HG03039 (cell line): ENCODE data around the gene POLR3K.

Experiments used
- ATAC-seq: cut with Tn5 transposase; IDR thresholded peaks from one replicate; pipeline ENCODE4 v1.9.1; 2021; ENCODE audit warnings: mild to moderate bottlenecking, moderate library complexity; ENCODE audit not compliant: unreplicated experiment

The POLR3K gene

DNA sequence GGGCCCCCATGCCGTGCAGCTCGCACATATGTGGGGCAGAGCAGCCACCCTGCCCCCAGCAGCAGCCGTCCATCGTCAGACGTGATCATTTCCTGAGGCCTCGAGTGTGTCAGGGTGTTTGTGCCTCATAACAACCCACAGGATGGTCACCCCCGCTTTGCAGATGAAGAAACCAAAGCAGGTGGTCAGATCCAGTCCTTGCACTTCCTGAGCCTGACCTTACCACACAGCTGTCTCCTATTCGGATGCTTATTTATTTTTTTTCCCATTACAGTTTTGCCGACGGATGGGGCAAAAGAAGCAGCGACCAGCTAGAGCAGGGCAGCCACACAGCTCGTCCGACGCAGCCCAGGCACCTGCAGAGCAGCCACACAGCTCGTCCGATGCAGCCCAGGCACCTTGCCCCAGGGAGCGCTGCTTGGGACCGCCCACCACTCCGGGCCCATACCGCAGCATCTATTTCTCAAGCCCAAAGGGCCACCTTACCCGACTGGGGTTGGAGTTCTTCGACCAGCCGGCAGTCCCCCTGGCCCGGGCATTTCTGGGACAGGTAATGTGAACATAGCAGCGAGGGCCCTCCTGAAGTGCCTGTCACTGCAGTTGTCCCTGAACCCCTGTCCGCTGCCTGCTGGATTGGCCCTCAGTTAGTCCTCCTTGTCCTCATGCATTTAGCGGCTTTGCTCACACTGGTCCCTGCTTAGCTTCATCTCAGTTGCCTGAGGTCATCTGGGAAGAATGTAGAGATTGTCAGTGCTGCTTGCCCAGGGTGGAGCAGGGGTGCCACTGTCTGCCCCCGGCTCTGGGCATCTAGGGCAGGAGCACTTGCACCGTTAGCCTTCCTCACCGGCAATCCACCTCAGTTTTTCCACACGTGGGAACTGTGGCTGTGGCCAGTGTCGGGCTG, 26.0 kb upstream of the POLR3K start:
- no peak for ATAC-seq

DNA sequence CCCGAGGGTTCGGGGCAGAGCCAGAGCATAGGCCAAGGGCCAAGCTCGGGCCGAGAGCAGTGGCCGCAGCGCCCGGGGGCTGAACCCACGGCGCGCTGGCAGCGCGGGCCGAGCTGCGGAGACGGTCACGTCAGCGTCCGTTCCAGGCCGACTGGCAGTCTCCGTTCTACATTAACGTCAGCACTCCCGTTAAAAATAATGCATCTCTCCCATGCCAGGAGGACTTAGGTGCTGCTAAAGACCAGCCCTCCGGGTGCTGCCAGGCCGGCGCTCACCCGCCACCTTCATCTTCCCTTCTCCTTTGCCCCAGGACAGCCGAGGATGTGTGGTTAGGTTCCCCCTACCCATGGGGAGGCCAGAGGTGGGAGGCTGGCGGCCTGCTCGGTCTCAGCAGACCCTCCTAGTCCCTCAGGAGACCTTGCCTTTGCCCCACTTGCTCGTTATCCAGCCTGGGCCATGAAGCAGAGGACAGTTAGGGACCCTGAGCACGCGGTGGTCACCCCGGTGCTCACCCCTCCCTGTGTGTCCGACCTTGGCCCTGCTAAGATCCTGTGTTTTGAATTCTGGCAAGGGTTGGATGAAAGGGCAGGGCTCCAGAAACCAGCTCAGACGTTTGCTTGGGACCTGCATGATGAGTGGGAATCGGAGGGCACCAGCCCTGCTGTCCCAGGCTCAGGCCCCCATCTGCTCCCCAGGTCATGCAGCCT, 25.2 kb upstream of the POLR3K start:
- ATAC-seq: peak; percentile 15

- ATAC-seq: peak; percentile 54
Observed at GRCh38 chr16:77807-78443, 24.5 kb upstream of the POLR3K start, which contains the start of gene MPG. Gene MPG (plus strand): TSS chr16:78225. CDS start chr16:78310, 85 bp downstream.

GRCh38 chr16:77273-77806, 23.9 kb upstream of the POLR3K start:
- ATAC-seq: peak; percentile 19

DNA sequence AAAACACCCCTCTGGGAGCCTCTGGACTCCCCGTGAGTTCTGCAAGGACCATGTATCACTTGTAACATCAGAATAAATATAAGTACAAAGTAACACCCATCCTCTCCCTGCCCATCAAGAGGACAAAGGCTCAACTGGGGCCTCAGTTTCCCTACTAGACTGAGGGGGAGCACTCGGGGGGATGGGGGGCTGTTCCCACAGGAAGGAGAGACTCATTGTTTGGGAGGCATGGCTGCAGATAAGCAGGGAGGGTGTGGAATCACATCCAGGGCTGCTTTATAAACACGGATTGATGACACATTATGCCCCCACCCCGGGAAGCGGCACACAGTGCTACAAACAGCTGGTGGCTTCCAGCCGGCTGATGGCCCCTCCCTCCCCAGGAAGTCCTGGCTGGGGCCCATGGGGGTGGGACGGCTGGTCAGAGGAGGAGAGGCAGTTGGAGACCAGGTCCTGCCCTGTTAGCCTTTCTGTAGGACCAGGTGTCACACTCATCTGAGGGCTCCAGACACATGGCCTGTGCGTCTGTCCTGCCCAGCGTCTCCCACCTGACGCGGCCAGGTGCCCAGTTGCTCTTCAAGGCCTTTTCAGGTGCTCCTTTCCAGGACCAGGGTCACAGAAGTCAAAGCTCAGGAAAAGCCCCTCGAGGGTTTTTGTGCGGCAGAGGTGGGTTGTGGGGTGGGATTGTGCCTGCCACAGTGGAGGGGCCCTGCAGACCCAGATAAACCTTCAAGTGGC, 23.3 kb upstream of the POLR3K start:
- no peak for ATAC-seq

- no peak for ATAC-seq
Observed at GRCh38 chr16:75580-76501, 22.4 kb upstream of the POLR3K start.

GRCh38 chr16:74747-75334, 21.4 kb upstream of the POLR3K start:
- no peak for ATAC-seq

DNA sequence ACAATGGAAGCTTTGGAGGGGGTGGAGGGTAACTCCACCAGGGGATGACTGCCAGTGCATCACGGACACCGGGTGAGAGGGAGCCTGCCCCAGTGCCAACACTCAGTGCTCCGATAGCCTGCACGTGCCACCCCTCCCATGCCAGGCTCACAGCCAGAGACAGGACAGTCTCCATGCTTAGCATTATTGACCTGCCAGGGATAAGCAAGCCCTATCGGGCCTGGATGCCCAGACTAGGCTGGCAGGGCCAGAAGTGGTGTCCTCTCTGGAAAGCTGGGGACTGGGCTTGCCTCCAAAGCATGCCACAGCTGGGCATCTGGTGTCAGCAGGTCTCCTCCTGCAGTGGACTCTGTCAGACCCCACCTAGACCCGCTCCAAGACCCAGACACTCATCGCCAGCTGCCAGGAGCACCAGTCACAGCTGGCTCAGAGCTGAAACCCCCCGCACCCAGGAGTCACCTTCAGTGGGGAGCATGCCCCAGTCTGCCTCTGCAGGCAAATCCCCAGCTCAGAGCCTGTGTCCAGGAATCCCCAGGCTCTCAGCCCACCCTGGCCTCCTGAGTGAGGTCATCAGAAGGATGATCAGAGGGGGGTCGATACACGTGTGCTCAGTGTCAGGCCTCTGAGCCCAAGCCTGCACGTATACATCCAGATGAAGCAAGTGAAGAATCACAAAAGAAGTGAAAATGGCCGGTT, 20.8 kb upstream of the POLR3K start:
- ATAC-seq: no peak

- no peak for ATAC-seq
Observed at GRCh38 chr16:72561-73548, 19.4 kb upstream of the POLR3K start, which contains the start of gene RHBDF1. Gene RHBDF1 (minus strand): TSS chr16:72631. CDS start chr16:65015, 7,616 bp downstream.

GRCh38 chr16:71540-72401, 18.4 kb upstream of the POLR3K start:
- ATAC-seq: no peak

DNA sequence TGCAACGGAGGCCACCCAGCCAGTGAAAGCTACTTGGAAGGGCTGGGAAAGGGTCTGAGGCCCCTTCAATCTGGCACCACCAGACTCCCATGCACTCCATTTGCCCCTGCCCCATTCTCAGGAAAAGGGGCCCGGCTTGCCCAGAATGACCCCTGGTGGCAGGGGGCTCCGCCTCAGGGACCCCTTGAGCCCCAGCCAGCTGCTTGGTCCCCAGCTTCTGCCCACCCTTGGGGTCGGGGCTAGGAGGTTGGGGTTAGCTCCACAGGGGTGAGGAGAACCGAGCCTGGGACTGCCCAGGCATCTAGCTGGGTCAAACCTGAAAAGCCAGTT, 17.8 kb upstream of the POLR3K start:
- ATAC-seq: no peak

GRCh38 chr16:69181-69580, 15.8 kb upstream of the POLR3K start:
- no peak for ATAC-seq

GRCh38 chr16:67884-68789, 14.7 kb upstream of the POLR3K start:
- ATAC-seq: no peak

- ATAC-seq: no peak
Observed at GRCh38 chr16:67183-67791, 13.9 kb upstream of the POLR3K start.
